Measurements from ENCODE around the gene TPX2.
A peak's percentile ranks its signal among the peaks of the same experiment; 100 is the strongest.

TPX2 gene

DNA sequence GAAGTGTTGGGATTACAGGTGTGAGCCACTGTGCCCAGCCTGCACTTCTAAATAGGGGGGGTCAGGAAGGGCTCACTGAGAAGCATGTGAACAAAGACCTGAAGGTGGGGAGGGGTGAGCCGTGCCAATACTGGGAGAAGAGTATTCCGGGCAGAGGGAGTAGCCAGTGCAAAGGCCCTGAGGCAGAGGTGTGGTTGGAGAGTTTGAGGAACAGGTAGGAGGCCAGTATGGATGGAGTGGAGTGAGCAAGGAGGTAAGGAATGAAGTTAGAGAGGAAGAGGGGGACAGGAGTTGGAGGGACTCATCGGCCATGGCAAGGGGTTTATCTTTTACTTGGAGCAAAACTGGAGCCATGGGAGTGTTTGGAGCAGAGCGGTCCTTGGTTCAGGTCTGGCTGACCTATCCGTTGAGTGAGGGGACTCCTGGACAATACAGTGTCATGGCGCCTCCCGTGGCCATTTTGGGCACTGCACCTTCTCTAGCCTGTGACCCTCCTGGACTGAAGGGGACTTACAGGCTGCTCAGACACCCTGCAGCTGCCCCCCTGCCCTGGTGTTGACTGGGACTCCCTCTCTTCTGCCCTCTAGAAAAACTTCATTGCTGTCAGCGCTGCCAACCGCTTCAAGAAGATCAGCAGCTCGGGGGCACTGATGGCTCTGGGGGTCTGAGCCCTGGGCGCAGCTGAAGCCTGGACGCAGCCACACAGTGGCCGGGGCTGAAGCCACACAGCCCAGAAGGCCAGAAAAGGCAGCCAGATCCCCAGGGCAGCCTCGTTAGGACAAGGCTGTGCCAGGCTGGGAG lies 94.2 kb downstream of the TPX2 start:
- no peak for DNase-seq (ENCODE audit: low read depth)

DNA sequence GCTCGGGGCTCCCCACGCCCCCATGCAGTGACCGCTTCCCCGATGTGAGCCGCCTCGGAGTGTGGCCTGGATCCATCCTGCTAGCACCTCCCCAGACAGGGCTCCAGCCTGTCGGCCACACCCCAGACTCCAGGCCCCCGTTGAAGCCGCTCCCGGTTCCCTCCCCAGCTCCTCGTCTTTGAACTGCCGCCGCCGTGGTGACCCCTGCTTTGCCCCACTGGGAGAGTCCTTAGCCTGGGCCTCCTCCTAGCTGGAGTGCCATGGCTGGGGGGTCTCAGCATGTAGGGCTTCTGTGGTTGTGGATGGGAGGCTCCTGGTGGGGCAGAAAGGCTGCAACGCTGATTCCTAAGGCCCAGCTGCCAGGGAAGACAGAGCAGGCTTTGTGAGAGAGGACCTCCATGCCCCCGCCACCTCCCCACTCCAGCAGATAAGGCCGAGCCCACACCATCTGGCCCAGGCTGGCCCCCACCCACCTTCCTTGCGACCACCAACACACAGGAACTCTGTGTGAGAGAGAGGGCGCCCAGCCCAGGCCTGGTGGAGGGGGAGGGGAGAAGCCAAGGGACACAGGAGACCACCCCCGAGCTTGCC lies 94.9 kb downstream of the TPX2 start:
- no peak for DNase-seq (ENCODE audit: low read depth)

DNA sequence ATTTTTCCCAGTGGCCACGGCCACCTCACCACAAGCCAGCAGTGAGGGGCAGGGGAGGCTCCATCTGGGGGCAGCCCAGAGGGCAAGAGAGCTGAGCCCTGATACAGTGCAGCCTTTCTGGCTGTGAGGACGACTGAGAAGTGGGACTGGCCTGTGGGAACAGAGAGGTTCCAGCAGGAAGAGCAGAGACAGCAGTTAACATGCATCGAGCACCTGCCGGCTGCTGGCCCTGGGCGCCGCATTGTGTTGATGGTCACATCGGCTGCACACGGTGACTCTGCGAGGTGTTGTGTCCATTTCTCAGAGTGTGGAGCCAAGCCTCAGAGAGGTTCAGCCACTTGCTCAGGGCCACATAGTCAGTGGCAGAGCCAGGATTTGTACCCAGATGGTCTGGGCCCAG lies 96.5 kb downstream of the TPX2 start:
- no peak for DNase-seq (ENCODE audit: low read depth)

DNA sequence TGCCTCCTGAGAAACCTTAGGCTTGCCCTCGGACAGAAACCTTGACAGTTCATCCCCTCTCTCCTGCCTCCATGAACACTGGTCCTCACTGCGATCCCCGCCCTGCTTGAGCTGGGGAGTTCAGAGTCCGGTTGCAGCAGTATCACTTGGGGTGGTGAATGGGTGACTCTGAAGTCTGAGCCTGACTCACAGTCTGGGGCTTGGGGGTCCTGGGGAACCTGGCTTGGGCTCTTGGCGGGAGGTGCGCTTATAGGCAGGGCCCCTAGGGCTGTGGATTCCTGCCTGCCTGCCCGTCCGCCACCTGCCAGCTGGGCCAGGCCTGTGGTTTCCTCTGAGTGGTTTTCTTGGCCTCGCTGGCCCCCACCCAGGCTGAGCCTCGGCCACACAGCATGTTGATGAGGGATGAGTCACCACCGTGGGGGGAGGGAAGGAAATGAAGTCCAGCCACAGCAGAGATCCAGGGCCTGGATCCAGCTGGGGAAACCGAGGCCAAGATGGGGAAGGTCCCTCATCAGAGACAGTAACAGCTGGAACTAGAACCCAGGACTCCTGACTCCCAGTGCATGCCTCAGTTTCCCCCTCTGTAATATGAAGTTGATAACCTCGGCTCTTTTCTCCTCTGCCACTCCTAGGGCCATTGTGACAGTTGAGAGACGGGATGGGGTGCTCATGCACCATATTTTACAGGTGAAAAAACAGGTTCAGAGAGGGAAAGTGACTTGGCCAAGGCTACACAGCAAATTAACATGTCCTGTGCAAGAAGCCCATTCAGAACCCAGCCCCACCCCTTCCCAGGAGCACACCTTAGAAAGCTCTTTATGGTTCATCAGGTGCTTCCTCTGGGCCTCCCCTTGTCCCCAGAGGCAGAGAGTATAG lies 97.1 kb downstream of the TPX2 start:
- DNase-seq (ENCODE audit: low read depth) = peak; percentile 93

DNA sequence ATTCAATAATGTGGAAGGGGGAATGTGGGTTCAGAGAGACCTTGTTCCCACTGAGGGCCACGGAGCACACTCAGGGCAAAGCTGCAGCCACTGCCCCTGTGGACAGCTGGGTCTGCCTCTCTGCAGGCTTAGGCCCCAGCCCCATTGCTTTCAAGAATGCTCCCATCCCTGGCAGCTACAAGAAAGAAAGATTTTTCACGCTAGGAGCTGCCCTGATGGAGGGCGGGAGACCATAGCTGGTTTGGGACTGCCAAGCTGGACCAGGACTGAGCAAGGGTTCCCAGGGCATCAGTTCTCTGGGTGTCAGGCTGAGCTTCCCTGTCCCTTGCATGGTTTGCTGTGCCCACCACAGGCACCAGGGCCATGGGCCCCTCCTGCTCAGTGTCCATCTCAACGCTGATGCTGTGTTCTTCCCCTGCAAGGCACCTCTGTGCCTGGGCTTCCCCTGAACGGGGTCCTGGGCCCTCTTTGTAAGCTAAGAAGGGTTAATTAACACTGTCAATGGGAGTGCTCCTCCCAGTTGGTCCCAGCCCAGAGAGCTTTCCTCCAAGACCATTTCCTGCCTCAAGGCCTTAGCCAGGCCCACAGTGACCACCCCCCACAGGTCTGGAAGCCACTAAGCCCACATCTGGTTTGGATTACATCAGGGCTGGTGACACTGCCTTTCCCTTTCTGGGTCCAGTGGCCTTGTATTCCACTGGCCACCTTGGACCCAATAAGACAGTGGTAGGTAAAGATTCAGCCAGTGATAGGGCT lies 97.9 kb downstream of the TPX2 start:
- no peak for DNase-seq (ENCODE audit: low read depth)

DNA sequence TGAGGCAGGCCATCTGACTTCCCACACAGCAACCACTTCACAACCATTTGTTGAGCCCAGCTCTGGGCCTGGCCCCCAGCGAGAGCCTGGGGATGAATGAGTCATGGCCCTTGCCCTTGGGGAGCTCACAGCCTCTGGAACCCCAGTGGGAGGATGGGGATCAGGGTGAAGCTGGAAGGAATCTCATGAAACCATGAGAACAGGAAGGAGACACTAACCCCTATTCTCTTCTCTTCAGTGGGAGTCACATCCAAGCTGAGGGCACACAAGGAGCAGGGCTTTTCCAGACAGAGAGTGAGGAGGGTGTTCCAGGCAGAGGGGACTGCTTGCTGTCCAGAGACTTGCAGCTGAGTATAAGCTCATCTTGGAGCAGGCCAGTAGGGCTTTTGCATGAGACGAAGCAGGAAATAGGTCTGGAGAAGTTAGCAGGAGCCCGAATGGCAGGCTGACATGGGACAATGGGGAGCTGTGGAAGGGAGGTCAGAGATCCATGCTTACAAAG lies 98.9 kb downstream of the TPX2 start:
- peak; percentile 71 for DNase-seq (ENCODE audit: low read depth)

DNA sequence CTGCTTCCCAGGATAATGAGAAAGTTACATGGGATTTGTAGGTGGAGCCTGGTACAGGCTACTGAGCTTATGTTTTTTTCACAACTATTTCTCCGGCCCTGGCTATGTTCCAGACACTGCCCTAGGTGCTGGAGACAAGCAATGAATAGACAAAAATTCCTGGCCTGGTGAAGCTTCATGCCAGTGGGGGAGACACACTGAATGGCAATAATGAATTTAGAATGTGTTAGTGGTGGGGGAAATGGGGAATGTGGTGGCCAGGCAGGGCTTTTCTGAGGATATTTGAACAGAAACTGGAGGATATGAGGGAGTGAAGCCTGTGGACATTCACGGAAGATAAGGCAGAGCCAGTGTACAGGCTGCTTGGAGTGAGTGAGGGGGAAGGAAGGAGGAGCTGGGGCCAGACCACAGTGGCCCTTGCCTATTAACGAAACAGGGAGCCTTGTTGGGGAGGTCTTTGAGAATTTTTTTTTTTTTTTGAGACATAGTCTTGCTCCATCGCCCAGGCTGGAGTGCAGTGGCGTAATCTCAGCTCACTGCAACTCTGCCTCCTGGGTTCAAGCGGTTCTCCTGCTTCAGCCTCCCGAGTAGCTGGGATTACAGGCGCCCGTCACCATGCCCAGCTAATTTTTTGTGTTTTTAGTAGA lies 99.7 kb downstream of the TPX2 start:
- no peak for DNase-seq (ENCODE audit: low read depth)

DNA sequence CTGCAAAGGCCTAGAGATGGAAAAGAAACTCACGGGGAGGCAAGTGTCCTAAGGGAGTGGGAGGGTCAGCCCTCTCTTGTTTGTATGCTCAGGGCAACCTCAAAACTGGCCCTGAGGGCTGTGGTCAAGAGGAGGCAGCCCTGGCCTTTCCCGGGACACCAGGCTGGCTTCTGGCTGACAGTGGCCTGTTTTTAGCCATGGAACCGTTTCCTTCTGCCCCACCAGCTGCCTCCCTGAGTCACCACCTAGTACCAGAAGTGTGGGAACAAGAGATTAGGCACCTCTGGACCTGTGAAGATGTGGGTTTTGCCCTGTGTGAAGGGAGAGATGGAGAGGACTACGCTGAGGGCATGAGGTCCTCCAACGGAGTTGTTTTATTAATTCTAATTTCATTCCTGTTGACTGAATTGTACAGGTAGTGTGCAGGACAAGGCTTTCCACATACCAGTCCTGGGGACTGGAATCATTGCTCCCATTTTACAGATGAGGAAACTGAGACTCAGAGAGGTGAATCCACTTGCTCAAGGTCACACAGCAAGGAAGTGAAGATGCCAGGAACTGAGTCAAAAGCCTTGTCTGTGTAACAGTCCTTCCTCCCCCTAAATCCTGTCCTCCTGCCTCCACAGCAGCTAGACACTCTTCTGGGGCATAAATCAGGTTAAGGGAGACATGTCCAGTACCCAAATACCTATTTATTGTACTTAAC lies 100.8 kb downstream of the TPX2 start:
- DNase-seq (ENCODE audit: low read depth) = no peak

DNA sequence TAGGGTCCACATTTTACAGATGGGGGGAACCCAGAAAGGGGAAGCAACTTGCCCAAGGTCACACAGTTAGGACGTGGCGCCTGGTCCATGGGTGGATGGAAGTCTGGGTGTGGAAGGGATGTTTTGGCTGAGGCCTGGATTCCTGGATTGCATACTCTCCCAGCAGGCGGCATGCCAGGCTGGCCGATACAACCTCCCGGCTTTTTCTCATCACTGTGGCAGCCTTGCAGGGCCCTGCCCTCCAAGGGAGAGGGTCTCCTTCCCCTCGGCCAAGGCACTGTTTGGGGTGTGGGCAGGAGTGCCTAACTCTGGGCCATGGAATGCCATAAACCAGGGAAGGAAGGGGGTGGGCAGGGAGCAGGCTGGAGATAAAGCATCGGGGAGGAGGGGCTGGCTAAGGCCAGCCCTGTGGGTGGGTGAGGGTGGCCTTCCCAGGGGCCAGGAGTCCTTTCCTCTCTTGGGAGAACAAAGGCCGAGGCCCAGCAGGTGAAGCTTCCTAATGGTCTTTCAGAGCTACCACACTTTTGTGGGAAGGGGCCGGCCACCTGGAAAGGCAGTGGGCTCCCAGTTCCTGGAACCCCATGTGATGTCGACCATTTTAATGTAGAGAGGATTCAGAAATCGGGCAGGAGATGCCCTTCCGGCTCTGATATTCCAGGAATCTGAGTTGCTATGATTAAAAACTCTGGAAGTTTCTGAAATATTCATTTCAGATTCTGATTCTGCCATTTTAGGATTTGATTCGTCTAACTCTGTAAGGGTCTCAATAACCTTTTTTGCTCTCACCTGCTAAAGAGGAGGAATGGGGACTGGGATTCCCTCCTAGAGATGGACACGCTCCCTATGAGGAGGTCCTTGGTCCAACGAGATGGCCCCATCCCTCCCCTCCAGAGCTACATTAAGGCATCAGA lies 102.1 kb downstream of the TPX2 start:
- no peak for DNase-seq (ENCODE audit: low read depth)

DNA sequence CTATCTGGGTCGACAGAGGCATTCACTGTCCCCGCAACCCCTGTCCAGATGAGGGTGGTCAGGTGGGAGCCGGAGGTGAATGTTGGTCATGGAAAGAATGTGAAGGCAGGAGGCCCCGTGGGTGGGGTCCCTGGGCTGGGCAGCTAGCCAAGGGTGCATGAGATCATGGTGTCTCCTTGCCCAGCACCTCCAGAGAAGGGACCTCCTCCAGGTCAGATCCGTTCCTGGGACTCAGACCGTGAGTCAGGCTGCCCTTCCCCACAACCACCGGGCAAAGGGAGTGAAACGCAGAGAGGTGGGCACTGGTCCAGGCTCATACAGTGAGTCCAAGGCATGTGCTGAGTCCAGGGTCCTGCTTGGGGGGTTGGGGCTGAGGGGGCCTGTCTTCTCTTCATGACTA lies 102.8 kb downstream of the TPX2 start:
- DNase-seq (ENCODE audit: low read depth) = peak; percentile 75

DNA sequence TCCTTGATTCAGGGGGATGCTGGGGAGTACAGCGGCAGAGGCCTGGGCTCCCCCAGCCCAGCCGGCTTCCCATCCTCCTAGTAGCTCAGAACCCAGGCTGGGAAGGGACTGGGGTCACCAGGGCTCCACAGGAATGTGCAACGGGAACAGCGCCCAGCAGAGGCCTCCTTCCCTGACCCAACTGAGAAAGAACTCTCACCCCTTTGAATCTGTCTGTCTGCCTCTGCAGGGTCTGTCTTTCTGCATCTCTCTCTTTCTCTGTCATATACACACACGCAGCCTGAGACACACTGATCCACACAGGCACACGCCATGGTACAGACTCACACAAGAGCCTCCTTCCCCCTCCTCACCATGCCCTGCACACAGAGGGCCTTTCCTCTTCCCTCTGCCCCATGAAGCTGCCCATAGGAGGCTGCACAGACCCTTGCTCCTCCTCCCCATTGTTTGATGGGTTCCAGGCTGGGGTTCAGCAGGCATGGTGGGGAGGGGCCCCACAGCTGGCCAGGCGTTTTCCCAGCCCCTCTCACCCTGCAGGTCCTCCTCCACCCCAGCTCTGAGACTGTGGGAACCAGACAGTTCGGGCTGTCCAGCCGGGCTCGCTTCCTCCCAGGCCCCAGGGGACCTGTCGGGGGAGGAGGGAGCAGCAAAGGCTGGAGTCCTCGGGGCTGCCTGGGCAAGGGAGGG lies 103.5 kb downstream of the TPX2 start:
- DNase-seq (ENCODE audit: low read depth) = peak; percentile 78

DNA sequence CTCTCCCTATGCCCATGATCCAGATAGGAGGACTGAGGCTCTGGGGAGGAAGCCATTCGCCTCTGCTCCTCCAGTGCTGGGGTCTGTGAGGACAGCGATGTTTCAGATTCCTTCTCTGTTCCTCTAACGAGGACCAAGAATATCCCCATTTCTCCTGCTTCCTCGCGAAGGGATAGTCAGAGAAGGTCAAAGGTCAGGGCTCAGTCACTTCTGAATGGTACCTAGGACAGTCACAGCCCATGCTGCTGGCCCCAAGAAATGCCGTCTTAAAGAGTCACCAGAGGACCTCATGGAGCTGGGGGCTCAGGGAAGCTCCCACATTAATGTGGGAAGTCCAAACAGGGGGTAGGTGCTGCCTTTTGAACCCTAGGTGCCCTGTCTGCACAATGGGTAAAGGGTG lies 104.2 kb downstream of the TPX2 start:
- no peak for DNase-seq (ENCODE audit: low read depth)

DNA sequence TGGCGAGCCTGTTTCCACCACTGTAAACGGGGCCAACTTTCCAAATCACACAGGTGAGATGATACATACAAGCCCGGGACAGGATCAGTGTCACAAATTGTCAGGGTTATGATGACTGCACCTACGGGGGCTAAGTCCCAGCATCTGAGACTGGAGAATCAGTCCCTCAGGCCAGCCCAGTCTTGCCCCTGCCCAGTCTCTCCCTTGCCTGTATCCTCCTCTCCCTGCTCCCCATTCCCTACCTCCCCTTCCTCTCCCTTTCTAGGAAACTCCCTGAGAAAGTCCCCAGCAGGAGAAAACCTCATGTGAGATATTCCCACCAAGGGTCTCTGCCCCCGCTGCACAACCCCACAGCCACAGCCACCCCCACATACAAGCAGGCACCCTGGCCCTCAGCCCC lies 104.8 kb downstream of the TPX2 start:
- no peak for DNase-seq (ENCODE audit: low read depth)

DNA sequence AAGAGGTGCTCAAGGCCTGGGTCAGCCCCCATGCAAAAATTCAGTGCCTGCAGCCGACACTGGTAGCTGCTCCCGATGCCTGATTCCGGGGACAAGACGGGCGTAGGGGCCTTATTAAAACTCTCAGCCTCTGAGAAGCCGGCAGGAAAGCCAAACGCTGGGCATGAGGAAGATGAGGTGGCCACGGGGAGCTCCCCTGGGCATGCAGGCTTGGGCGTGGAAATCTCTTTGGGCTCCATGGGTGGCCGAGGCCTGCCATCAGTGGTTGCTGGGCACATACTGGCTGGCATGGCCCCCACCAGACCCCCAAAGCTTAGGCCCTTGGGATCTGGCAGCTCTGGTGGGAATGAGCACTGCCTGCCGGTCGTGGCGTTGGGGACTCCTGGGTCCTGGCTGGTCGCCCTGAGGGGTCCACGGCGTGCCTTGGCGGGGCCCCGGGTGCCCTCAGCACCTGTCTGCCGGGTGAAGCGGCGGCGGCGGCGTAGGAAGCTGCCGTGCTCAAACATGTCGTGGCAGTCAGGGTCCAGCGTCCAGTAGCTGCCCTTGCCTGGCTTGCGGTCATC lies 105.7 kb downstream of the TPX2 start:
- no peak for DNase-seq (ENCODE audit: low read depth)

DNA sequence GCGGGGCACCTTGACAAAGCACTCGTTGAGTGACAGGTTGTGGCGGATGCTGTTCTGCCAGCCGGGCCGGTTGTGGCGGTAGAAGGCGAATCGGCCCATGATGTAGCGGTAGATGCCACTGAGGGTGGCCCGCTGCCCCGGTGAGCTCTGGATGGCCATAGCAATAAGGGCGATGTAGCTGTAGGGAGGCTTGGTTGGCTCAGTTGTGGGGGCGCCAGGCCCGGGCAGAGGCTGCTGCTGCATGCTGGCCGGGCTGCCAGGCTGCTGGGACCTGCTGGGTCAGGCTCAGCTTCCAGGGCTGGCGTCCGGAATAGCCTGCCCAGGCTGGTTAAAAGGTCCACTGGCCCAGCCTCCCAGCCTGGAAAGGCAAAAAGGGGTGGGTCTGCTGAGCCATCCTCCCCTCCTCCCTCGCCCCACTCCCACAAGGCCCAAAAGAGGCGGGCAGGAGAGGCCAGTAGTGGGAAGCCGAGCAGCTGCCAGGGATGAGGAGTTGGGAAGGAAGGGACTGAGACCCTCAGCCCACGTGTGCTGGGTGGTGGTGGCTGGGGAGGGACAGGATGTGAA lies 106.3 kb downstream of the TPX2 start, which contains the start of gene FOXS1:
FOXS1 (minus strand) TSS at position 305 of the 564 bp plus-strand sequence; CDS start at position 243, 62 bp downstream.
- DNase-seq (ENCODE audit: low read depth) = no peak

DNA sequence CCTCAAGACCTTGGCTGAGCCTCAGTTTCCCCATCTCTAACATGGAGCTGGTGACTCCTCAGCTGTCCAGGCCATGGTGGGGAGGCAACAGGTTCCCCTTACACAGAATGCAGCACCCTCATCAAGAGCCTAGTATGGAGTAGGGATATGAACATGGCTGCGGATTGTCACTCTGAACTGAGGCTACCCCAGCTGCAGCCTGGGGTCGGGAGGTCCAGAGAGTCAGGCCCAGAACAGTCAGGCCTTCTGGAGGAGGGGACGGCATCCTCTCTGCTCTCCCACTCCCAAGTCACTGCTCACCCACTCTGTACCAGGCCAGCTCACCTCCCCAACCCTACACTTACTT lies 107.7 kb downstream of the TPX2 start:
- no peak for DNase-seq (ENCODE audit: low read depth)

DNA sequence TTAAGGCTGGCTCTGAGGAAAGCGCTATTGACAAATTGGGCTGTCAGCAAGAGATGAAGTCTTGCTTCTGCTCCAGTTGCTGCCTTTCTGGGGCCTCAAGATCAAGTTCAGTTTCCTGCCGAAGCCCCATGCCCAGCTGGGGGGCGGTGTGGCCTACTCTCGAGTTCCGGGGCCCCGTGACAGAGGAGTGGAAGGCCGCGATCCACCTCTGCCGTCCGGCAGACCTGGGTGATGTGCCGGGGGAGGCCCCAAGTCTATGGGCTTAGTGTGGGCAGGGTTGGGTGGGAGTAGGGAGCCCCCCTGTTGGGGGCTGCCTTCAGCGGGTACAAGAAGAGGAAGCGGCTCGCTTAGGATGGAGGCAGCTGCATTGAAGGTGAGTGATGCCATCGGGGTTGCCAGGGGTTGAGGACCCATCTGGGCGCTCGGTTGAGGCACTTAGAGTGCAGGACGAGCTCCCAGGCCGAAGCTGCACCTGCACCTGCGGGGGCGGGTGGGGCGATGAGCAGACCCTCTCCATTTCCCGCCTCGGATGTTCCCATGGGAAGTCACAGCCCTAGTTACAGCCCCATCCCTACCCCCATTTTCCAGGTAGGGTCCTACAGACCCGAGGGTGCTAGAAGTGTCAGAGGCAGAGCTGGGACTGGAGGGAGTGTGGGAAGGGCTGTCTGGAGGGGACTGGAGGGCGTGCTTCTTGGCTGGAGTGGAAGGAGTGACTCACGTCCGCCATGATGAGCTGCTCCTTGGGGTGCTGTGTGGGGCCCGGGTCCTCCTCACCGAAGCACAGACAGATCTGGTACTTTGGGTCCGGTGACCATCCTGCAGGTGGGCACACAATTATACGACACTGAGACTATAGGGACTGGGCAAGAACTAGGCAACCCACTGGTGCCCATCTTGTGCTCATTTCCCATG lies 109.3 kb downstream of the TPX2 start:
- DNase-seq (ENCODE audit: low read depth) = no peak

Measured in iris pigment epithelial cell (primary cell).